ENCODE measurements around the gene FLOT2.
"Not testable (repeated sequence)": the region's sequence is repeated elsewhere in the genome, so short reads cannot be mapped to it uniquely, and the experiment has no call there.

FLOT2 gene

DNA sequence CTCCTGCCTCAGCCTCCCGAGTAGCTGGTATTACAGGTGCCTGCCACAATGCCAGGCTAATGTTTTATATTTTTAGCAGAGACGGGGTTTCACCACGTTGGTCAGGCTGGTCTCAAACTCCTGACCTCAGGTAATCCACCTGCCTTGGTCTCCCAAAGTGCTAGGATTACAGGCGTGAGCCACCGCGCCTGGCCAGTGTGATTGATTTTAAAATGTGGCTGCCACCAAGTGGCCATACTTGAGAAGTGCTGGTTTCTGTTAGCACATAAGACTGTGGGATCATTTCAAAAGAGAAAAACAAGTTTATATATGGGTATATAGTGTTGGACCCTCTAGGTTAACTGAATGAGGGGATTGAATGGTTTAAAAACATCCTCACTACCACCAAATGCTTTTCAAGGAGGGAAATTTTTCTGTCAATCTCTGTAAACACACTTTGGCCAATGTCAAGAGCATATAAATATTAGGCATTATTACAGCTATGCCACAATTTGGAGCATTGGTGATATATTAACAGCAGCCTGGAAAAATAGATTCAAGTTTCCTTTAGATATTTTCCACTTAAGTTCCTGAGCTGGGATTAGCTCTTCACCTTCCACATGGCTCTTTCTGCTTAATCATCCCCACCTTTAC lies 18.9 kb upstream of the FLOT2 start:
- DNase-seq = peak; percentile 41 to 62

DNA sequence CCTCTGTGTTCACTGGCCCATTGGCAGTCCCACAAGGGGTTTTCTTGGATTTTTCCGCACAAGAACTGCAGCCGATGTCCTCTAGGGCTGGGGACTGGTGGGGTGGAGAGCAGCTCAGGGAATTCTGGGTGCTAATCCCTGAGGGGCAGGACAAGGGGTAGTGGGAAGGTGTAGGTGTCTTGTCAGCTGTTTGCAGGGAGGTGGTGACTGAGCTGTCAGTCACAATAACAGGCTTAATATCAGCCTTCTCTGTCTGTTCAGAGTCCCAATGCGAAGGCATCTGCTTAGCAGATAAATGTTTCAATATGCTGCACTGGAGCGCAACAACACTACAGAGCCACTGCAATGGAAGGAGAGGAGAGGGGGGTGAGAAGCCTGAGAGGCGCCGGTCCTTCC lies 15.4 kb upstream of the FLOT2 start:
- DNase-seq = no peak

DNA sequence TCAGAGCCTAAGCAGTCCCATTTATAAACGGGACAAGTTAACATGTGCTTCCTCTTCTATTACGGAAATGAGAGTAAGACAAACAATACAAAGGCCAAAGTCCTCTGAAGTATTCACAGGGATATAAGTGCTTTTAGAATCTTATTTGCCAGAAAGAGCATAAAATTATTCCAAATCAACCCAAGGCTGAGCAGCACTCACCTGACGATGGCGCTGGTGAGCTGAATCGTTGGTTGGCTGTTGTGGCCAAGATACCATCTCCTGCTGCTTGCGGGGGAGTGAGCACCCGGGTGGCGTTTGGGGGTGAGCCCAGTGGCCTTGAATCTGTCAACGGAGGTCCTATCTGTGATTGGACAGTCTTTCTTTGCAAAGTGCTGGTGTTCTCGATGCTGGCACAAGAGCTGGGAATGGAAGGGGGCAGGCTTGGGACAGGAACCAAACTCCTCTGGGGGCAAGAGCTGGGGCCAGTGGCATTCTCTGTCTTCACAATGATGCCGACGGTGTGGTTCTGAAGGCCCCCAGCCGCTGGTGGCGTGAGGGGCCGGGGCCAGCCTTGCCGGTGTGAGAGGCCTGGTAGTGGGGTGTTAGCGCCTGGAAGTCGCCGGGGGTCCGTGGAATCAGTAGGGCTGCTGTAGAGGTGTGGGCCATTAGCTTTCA lies 14.9 kb upstream of the FLOT2 start:
- peak in 1 of 2 experiments; percentile 30 for DNase-seq

DNA sequence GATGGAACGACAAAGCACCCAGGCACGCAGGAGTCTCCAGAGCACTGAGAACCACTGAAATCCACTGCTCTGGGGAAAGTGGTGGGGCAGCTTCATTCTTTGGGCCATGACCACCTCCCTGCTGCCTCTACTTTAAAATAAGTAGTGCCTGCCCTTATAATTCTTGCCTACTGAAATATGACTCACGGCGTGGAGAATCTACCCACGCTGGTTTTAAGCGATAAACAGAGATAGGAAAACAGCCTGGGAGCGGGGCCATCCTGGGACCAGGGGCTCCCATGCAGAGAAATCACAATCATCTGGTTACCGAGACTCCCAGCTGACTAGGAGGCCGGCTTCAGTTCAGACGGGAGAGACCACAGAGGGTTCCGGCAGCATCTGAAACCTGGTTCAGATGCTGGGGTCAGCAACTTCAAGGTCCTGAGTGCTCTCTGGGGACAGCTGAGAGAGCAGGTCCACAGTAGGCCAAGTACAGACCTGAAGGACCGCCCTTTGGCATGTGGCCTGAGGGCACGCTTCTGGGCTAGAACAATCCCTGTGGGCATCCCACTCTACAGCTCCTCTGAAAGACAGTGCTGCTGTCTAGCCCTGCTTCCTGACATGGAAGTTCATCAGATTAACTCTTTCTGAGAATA lies 14.0 kb upstream of the FLOT2 start:
- no peak for DNase-seq

DNA sequence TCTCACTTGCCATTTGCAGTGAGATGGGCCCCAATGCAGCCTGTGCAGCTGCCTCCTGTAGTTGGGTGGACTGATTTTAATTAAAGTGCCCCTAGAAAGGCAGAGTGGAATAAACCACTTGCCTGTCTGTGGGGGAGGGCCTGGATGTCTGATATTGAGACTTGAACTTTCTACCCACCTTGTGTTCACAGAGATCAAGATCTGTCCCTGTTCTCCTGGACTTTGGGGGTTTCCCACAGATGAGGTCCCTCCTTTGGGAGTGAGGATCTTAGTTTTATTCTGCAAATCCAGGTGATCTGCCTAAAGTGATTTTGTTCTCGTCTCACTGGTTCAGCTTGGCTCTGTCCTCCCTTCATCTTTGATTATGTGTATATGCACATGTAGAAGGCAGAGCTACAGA lies 13.0 kb upstream of the FLOT2 start:
- no peak for DNase-seq

DNA sequence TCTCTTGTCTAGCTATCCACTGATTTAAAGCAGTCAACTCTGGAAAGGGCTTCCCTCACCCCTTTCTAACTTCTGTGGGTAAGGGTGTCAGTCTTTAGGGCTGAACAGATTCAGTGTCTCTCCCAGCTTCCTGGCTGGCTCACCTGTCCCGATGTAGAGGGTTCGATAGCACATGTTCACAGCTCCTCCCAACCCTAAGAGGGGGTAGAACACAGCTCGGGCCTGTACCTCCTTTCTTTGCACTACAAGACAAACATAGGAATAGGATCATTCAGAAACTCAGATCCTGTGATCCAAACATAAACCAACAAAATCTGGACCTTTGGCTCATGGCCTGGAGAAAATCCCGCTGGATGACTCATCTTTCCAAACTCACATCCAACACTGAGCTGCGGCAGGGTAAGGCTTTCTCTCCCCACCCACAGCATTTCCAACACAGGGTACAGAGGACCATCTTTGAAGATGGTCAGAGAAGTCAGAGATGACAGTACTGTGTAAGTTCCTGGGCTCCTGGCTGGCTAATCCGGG lies 11.2 kb upstream of the FLOT2 start:
- DNase-seq = no peak

DNA sequence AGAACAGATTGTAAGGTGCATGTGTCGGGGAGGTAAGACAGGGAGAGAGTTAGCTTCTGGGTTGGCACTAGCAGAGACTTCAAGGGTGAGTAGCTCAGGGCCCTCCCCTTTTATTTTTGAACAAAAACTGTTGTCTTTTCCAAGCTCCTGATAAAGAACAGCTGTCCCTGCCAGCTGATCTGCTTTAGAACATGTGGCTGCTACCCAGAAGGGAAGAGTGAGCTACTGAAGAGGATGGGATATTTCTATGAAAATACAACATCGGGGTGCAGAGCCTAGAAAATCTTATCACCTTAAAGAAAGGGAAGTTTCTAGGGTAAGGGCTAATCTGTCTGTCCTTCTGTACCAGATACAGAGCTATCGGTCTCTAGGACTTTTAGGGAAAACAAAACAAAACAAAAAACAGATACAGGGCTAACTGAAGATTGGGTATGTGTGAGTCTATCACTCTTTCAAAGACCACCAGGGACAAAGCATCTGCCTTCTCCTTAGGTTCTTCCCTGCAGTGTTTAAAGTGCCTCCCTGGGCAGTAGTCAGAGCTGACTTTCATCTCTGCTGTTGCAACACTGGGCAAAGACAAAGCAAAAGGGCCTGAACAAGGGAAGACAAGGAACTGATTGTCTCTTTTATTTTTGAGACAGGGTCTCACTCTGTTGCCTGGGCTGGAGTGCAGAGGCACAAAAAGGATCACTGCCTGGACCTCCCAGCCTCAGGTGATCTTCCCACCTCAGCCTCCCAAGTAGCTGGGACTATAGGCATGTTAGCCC lies 10.4 kb upstream of the FLOT2 start:
- no peak for DNase-seq

DNA sequence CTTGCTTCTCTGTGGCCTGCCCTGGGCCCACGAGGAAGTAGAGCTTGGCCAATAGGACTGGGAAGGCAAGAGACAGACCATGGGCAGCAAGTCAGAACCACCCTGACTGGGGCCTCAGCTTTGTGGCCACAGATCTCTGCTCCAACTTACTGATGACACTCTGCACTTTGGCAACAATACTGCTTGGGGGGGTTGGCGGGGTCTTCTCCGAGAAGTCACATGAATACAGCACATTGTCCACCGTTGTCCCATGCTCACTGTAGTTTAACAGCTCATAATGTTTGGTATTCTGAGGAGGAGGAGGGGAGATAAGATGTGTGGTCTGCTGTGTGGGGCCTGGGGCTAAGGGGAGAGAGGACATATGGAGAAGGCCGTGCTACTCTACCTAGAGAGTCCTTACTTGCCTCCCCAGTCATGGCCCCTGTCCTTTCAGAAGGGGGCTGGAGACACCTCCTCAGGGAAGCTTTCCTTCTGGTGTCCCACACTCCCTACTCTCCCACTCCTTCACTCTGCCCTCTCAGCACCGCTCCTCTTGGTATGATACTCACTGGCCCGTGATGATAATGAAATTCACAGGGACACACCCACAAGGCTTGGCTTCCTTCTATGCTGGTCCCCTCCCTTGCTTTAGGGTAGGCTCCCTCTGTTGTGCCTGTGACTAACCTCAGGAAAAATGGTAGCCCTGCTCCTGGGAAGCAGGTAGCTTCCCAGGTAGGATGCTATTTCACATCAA lies 9.3 kb upstream of the FLOT2 start:
- no peak for DNase-seq

DNA sequence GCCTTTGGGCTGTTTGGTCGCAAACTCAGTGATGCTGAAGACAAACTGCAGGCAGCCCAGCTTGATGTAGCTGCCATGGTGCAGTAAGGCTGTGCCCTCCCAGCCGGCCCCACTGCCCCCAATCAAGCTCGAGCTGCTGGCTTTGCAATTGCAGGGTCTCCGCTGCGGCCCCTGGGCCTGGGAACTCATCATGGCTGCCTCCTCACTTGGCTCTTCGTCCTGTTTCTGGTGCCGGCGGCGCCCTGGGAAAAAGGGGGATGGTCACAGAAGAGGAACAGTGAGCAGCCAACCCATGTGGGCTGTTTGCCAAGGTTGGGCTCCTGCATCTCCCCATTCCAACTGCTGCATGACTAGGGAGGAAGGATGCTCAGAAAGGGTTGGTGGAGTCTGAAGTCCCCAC lies 8.7 kb upstream of the FLOT2 start:
- no peak for DNase-seq

DNA sequence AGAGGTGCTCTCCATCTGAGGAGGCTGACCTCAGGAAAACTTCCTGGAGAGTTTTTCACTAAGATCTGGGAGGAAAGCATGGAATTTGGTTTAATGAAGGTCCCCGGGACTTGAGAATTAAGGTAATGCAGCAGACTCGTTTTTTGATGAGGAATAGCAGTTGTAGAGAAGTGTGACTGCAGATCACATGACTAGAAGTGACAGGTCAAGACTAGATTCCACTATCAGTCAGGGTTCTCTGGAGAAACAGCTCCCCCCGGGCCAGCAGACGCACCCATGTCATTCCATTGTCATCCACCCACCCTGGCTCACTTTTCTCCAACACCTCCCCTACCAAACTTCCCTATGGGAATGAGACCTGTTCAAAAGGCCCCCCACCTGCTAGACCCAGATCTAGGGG lies 7.3 kb upstream of the FLOT2 start:
- DNase-seq = no peak

DNA sequence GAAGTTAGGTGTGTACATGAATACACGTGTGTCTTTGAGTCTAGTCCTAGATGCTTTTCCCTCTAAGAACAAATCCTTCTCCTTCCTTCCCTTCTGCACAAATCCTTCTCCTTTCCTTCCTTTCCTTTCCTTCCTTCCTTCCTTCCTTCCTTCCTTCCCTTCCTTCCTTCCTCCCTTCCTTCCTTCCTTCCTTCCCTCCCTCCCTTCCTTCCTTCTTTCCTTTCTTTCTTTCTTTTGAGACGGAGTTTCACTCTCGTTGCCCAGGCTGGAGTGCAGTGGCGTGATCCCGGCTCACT lies 6.0 kb upstream of the FLOT2 start:
- not testable (repeated sequence) for DNase-seq

DNA sequence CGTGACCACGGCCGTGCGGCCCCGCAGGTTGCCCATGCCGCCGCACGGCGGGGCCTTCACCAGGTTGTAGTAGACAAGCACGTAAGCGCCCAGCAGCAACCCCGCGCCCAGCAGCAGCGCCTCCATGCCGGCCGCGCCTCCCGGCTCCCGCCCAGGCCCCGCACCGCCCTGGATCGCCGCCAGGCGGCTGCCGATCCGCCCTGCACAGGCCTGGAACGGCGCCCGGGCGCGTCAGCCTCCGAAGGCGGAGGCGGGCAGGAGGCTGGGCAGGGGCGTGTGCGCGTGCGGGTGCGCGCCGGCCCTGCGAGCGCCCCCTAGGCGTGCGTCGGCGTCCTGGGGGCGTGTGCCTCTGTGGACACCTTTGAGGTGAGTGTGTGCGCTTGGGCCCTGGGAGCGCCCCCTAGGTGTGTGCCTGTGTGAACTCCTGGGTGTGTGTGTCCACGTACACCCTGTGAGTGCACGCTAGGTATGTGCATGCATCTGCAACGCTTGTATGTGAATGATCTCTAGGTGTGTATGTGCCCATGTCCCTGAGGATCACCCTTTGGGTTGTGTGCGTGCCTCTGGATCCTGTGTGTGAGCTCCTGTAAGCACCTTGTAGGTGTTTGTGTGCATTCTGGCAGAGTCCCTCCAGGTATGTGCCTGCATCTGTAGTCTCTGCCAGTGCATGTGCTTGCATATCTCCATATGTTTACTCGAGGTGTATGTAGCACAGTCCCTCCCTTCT lies 5.4 kb upstream of the FLOT2 start, which contains the start of gene DHRS13:
DHRS13 (minus strand) TSS at position 261 of the 727 bp plus-strand sequence; CDS start at position 126, 135 bp downstream.
- DNase-seq = peak; percentile 78 to 82

DNA sequence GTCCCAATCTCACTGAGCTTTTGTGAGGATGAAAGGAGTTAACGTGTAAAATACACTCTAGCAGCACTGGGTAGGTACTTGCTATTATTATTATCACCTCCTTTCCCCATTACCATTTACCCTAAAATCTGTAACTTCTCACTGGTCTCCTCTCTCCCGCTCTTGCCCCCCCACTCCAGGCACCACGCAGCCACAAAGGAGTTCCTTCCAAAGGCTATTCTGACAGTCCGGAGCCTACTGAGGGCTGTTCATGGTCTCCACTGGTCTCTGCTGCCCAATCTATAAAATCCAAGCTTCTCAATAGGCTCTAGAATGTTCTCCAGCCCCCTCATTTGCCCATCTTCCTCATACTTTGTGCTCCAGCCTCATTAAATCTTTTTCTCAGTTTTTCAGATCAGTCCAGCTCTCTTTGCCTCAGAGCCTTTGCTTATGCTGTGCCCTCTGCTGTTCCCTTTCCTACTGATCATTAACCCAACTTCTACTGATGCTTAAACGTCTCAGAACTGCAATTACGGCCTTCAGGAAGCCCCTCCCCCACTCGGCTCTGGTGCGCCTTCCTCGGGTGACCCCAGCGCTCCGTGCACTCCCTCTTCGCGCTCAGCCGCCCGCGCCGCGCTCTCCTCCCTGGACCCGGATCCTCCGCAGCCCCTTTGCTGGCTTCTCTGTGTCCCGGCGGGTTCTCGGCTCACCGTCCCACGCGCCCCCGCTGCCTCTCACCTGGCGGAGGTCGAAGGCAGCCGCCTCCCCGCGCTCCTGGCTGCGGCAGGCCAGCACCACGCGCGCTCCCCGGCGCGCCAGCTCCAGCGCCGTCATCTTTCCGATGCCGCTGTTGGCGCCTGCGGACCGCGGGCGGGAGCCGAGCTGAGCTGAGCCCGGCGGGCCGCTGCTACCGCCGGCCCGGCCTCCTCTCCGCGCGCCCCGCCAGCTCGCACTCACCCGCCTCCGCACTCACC lies 4.6 kb upstream of the FLOT2 start:
- DNase-seq = peak; percentile 11 to 40

DNA sequence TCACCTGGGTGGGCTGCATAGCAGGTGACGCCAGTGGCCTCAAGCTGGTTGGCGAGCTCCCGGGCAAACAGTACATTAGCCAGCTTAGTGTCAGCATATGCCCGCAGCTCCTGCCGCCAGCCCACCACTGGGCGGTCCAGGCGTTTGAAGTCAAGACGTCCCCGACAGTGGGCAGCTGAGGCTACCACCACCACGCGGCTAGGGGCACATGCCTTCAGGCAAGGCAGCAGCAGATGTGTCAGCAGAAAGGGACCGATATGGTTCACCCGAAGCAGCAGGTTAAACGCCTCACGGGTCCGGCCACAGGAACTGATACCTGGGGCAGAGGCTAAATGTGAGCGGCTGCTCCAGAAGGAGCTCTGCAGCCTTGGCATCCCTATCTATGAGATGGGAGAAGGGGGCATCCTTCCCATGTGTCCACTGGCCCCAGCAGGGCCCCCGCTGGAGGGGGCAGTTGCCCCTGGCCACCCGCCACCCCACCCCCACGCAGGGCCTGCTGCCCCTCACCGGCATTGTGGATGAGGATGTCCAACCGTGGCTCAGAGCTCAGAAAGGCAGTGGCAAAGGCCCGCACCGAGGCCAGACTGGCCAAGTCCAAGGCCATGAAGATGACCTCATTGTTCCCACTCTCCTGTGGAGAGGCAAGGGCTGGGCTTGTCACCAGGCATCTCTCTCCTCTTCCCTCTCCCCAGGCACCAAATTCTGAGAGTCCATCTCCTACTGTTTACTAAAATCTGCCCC lies 3.6 kb upstream of the FLOT2 start:
- no peak for DNase-seq

DNA sequence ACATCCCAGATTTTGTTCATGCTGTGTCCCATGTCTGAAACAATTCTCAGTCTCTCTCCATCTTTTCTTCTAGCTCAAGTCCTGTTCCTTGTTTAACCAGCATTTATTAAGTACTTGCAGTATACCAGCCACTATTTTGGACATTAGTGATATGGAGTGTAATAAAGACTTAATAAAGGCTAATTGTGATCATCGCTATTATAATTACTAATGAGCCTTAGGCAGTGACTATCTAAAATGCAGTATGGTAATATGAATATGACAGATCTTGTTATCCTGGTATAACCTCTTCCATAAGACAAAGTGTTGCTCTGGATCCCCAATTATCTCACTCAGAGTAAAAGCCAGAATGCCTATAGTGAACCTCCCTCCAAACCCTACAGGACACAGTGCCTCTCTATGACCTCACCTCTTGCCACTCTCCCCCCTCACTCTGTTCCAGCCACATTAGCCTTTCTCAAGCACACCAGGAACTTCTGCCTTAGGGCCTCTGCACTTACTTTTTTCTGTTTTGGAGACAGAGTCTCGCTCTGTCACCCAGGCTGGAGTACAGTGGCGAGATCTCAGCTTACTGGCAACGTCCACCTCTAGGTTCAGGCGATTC lies 1.8 kb upstream of the FLOT2 start:
- DNase-seq = no peak

DNA sequence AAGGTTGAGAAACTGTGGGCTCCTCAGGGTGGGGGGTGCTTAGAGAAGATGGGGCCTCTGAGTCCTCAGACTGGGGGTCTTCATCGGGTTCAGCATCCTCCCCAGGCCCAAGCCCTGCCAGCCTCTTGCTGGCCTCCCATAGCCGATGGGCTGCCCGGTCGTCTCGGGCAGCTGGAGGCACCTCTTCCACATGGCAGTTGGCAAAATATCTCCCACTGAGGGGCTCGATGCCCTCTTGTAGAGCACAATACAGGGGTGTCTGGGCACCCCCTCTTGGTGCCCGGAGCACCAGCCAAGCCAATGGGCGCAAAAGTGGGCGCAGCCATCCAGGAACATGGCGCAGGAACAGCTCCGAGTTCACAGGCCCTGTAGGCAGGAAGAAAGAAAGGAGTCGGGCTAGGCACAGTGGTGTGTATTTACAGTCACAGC lies 1.0 kb upstream of the FLOT2 start:
- DNase-seq = no peak

DNA sequence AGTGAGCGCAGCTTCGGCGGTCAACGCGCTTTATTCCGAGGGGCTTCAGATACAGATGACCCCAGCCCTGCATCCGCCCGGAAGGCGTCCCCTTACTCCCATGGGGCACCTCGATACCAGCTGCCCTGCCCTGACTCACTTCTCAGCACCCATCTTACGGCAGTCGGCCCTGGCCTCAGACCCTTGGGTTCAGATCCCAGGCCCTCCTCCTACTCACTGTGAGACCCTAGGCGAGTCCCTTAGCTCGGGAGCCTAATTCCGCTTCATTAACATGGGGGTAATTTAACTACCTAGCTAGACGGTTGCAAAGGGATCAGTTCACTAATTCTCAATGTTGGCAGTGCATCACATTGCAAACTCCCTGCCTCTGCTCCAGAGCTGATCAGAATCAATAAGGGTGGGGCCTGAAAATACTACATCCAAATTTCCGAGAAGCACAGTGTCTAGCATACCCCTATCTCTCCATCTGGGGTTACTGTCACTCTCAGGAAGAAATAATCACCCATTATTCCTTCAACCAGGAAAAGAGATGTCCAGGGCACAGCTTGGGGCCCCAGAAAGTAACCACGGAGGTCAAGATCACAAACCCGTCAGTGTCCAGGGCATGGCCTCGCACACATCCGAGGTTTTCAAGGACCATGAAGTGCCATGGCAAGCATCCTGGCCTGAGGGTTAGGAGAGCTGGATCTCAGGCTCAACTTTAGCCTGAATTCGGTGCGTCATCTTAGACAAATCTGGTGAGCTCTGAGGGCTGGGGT lies 415 bp upstream of the FLOT2 start:
- DNase-seq = no peak

DNA sequence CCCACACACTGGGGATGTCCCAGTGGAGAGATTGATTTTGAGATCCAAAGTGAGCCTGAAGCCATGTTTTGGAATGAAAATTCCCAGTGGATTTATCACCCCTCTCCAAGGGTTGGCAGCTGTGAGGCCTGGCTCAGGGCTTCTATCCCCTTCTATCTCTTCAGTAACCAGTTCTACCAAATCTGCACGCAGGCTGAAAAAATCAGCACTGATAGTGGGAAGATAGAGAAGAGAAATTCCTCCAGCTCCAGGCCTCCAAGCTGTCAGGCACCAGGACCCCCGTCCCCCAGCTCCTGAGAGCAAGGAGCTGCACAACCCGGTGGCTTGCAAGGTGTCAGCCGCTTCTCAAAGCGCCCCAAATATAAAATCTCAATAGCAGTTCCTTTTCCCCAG lies 1.0 kb downstream of the FLOT2 start:
- no peak for DNase-seq

Data from Kasumi-1 (cell line).